Suprapubic skin (tissue), 4 donors: Measurements from ENCODE around the gene ADGRE3.

Experiments
- CTCF ChIP-seq, 2 donors: fragments of 200-600 bp in 1 of 2; fragments of 450-650 bp in 1 of 2; sonication (generic) in 1 of 2; IDR thresholded peaks; one replicate each; pipeline ENCODE4 v1.5.1; 2016 to 2019; ENCODE audit warnings: antibody characterized with exemption in 2 of 2, mild to moderate bottlenecking in 1 of 2, moderate library complexity in 1 of 2
- EP300 ChIP-seq: sonication (generic); formaldehyde crosslinking; IDR thresholded peaks from one replicate; pipeline ENCODE4 v1.6.1; 2017; ENCODE audit warnings: antibody characterized with exemption
- POLR2A ChIP-seq, 2 donors: fragments of 450-650 bp; IDR thresholded peaks; one replicate each; pipeline ENCODE4 v1.6.1; 2017; ENCODE audit warnings: antibody characterized with exemption in 2 of 2, mild to moderate bottlenecking in 2 of 2, moderate library complexity in 2 of 2
- POLR2AphosphoS5 ChIP-seq, 3 donors: sonication (generic); formaldehyde crosslinking; IDR thresholded peaks; one replicate each; pipeline ENCODE4 v1.6.1; 2017; ENCODE audit warnings: antibody characterized with exemption in 3 of 3

- TF ChIP-seq CTCF (IDR thresholded peaks at IDR 0.05): no peak
- no peak for TF ChIP-seq POLR2AphosphoS5 (IDR thresholded peaks at IDR 0.05)
- TF ChIP-seq POLR2A (IDR thresholded peaks at IDR 0.05): no peak
- TF ChIP-seq EP300: no peak
Observed at GRCh38 chr19:14611051-14611450, 63.6 kb downstream of the ADGRE3 start.
